ENCODE results near the gene NRAS.

NRAS gene

GRCh38 chr1:114725230-114725629, 8.7 kb upstream of the NRAS start:
- no peak for DNase-seq (ENCODE audit: low spot score)

GRCh38 chr1:114723915-114724314, 7.3 kb upstream of the NRAS start:
- DNase-seq (ENCODE audit: low spot score): no peak

GRCh38 chr1:114723457-114723856, 6.9 kb upstream of the NRAS start:
- no peak for DNase-seq (ENCODE audit: low spot score)

GRCh38 chr1:114720492-114720891, 3.9 kb upstream of the NRAS start:
- DNase-seq (ENCODE audit: low spot score): no peak

GRCh38 chr1:114719424-114719787, 2.8 kb upstream of the NRAS start:
- no peak for DNase-seq (ENCODE audit: low spot score)

GRCh38 chr1:114718661-114719423, 2.3 kb upstream of the NRAS start:
- DNase-seq (ENCODE audit: low spot score): no peak

GRCh38 chr1:114715952-114716303, 643 bp downstream of the NRAS start:
- no peak for DNase-seq (ENCODE audit: low spot score)

GRCh38 chr1:114712977-114713376, 3.6 kb downstream of the NRAS start:
- no peak for DNase-seq (ENCODE audit: low spot score)

GRCh38 chr1:114710360-114710759, 6.2 kb downstream of the NRAS start:
- DNase-seq (ENCODE audit: low spot score): no peak

GRCh38 chr1:114707604-114708003, 9.0 kb downstream of the NRAS start:
- DNase-seq (ENCODE audit: low spot score): no peak

- no peak for DNase-seq (ENCODE audit: low spot score)
Observed at GRCh38 chr1:114703242-114703641, 13.3 kb downstream of the NRAS start.

- DNase-seq (ENCODE audit: low spot score): no peak
Observed at GRCh38 chr1:114702737-114703136, 13.8 kb downstream of the NRAS start.

GRCh38 chr1:114701931-114702330, 14.6 kb downstream of the NRAS start:
- DNase-seq (ENCODE audit: low spot score): no peak

GRCh38 chr1:114700036-114700600, 16.5 kb downstream of the NRAS start:
- no peak for DNase-seq (ENCODE audit: low spot score)

GRCh38 chr1:114696810-114697209, 19.8 kb downstream of the NRAS start:
- no peak for DNase-seq (ENCODE audit: low spot score)

- no peak for DNase-seq (ENCODE audit: low spot score)
Observed at GRCh38 chr1:114695430-114696058, 21.0 kb downstream of the NRAS start, which contains the start of gene AMPD1. TSS of gene AMPD1 (minus strand) at chr1:114695546. CDS start at chr1:114695471, 75 bp downstream.

- DNase-seq (ENCODE audit: low spot score): no peak
Observed at GRCh38 chr1:114694540-114695310, 21.8 kb downstream of the NRAS start.

- no peak for DNase-seq (ENCODE audit: low spot score)
Observed at GRCh38 chr1:114692947-114693346, 23.6 kb downstream of the NRAS start.

GRCh38 chr1:114691061-114691460, 25.5 kb downstream of the NRAS start:
- DNase-seq (ENCODE audit: low spot score): no peak

GRCh38 chr1:114690148-114690547, 26.4 kb downstream of the NRAS start:
- no peak for DNase-seq (ENCODE audit: low spot score)

- no peak for DNase-seq (ENCODE audit: low spot score)
Observed at GRCh38 chr1:114688526-114688925, 28.0 kb downstream of the NRAS start.

GRCh38 chr1:114685851-114686250, 30.7 kb downstream of the NRAS start:
- no peak for DNase-seq (ENCODE audit: low spot score)

GRCh38 chr1:114677691-114678090, 38.9 kb downstream of the NRAS start:
- DNase-seq (ENCODE audit: low spot score): no peak

All from HuH-7.5 (cell line).